Measurements from ENCODE around the gene KRT82. TPM values are rescaled to one million over a fixed set of nuclear protein-coding genes. Genes with fewer than 3 reads are reported as not detected.

KRT82 gene
- total and polyA plus RNA-seq, 2 experiments from 2014 or later, result not detected

DNA sequence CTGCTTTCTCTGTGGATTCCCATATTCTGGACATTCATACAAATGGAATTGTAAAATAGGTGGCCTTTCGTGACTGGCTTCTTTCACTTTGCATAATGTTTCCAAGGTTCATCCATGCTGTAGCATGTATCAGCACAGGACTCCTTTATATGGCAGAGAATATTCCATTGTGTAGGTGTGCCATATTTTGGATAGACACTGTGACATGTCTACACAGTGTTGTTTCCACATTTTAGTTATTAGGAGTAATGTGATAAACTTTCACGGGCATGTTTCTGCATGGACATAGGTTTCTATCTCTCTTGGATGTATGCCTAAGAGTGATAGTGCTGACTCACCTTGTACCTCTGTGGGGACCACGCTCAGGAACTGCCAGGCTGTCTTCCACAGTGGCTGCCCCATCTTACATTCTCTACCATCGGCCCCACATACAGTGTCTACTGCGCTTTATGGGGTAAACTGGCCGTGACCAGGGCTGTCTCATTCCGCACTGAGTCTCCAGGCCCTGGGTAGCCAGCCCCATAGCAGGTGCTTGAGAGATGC lies 13.6 kb downstream of the KRT82 start:
- no peak overlapping the region for H3K27ac Mint-ChIP-seq
- TF ChIP-seq JUNB (IDR thresholded peaks at IDR 0.05; ENCODE audit: unreplicated experiment), result no peak
- TF ChIP-seq EZH2 (IDR thresholded peaks at IDR 0.05; ENCODE audit: low read depth, unreplicated experiment), result no peak
- no peak for TF ChIP-seq POLR2AphosphoS5 (IDR thresholded peaks at IDR 0.05; ENCODE audit: low read depth)
- no peak for TF ChIP-seq REST (IDR thresholded peaks at IDR 0.05; ENCODE audit: unreplicated experiment)
- TF ChIP-seq STAT1 (IDR thresholded peaks at IDR 0.05; ENCODE audit: unreplicated experiment), result no peak
- TF ChIP-seq NANOG (IDR thresholded peaks at IDR 0.05; ENCODE audit: borderline replicate concordance), result no peak
- no peak for TF ChIP-seq ZNF114 (CRISPR knock-in tag; IDR thresholded peaks at IDR 0.05)
- TF ChIP-seq CTCF (conservative IDR thresholded peaks at IDR 0.05; ENCODE audit: low read depth in 2 of 2), result no peak
- no peak for TF ChIP-seq EZH2phosphoT487 (IDR thresholded peaks at IDR 0.05; ENCODE audit: unreplicated experiment)
- TF ChIP-seq CREB1 (CRISPR knock-in tag; IDR thresholded peaks at IDR 0.05; ENCODE audit: low read depth), result no peak
- no peak for TF ChIP-seq ZNF331 (CRISPR knock-in tag; IDR thresholded peaks at IDR 0.05; ENCODE audit: low read depth)
- no peak for TF ChIP-seq ETS1 (IDR thresholded peaks at IDR 0.05)
- TF ChIP-seq ZNF462 (CRISPR knock-in tag; IDR thresholded peaks at IDR 0.05), result no peak
- H3K27me3 Mint-ChIP-seq (ENCODE audit: insufficient read depth, low read depth, poor library complexity), result peaks cover 3% of the 10 kb centered on the region
- peaks cover 8% of the 10 kb centered on the region for H3K4me1 Mint-ChIP-seq
- no peaks in the 10 kb centered on the region for H3K36me3 Mint-ChIP-seq (ENCODE audit: low read depth)
- Histone ChIP-seq H3K27me3 (ENCODE audit: insufficient read depth) (no peaks in the 10 kb centered on the region), H3K9me2 (ENCODE audit: insufficient read depth) (no peaks in the 10 kb centered on the region), H2AFZ (no peak overlapping the region), H3K4me2 (no peak overlapping the region), H3K4me3 (no peak overlapping the region), H3K27ac (ENCODE audit: low read depth) (no peak overlapping the region), H3K79me2 (replicated peaks; ENCODE audit: insufficient read depth) (no peaks in the 10 kb centered on the region), H3F3A (replicated peaks; ENCODE audit: low read depth) (no peaks in the 10 kb centered on the region), H4K20me1 (replicated peaks; ENCODE audit: insufficient read depth) (no peaks in the 10 kb centered on the region), H3K36me3 (ENCODE audit: insufficient read depth) (no peaks in the 10 kb centered on the region), H3K4me1 (ENCODE audit: insufficient read depth) (no peaks in the 10 kb centered on the region)
- ATAC-seq, result no peak
- H3K4me3 Mint-ChIP-seq, result no peak overlapping the region
- no peak for DNase-seq (ENCODE audit: low spot score)
- no peaks in the 10 kb centered on the region; the same call in 1 of the 3 replicates for H3K9me3 Mint-ChIP-seq
